ENCODE measurements around the gene NUBPL.
A peak's percentile ranks its signal among the peaks of the same experiment; 100 is the strongest.

Gene NUBPL

GRCh38 chr14:31556191-31556590 lies 5.0 kb upstream of the NUBPL start:
- no peak for DNase-seq (ENCODE audit: extremely low read depth, low read depth)
- no peak overlapping the region for H3K4me3 ChIP-seq (replicated peaks; ENCODE audit: low read depth, low read length)
- no peak for TF ChIP-seq CTCF (IDR thresholded peaks at IDR 0.05; ENCODE audit: low read depth, low read length, missing control alignments)

GRCh38 chr14:31559939-31560338 lies 1.3 kb upstream of the NUBPL start:
- H3K4me3 ChIP-seq (replicated peaks; ENCODE audit: low read depth, low read length) = no peak overlapping the region

GRCh38 chr14:31560759-31561154 lies 447 bp upstream of the NUBPL start:
- peak overlapping the region; percentile 85 for H3K4me3 ChIP-seq (replicated peaks; ENCODE audit: low read depth, low read length)
- no peak for DNase-seq (ENCODE audit: extremely low read depth, low read depth)
- TF ChIP-seq CTCF (IDR thresholded peaks at IDR 0.05; ENCODE audit: low read depth, low read length, missing control alignments) = no peak

More at GRCh38 chr14:31559939-31560338, 1.3 kb upstream of the NUBPL start:
- no peak for TF ChIP-seq CTCF (IDR thresholded peaks at IDR 0.05; ENCODE audit: low read depth, low read length, missing control alignments)
- no peak for DNase-seq (ENCODE audit: extremely low read depth, low read depth)

GRCh38 chr14:31564194-31564593 lies 3.0 kb downstream of the NUBPL start:
- no peak for TF ChIP-seq CTCF (IDR thresholded peaks at IDR 0.05; ENCODE audit: low read depth, low read length, missing control alignments)
- no peak overlapping the region for H3K4me3 ChIP-seq (replicated peaks; ENCODE audit: low read depth, low read length)

GRCh38 chr14:31566456-31566855 lies 5.3 kb downstream of the NUBPL start:
- H3K4me3 ChIP-seq (replicated peaks; ENCODE audit: low read depth, low read length) = no peak overlapping the region
- no peak for DNase-seq (ENCODE audit: extremely low read depth, low read depth)

More at GRCh38 chr14:31564194-31564593, 3.0 kb downstream of the NUBPL start:
- no peak for DNase-seq (ENCODE audit: extremely low read depth, low read depth)

GRCh38 chr14:31567655-31568054 lies 6.5 kb downstream of the NUBPL start:
- H3K4me3 ChIP-seq (replicated peaks; ENCODE audit: low read depth, low read length) = no peak overlapping the region
- DNase-seq (ENCODE audit: extremely low read depth, low read depth) = no peak
- TF ChIP-seq CTCF (IDR thresholded peaks at IDR 0.05; ENCODE audit: low read depth, low read length, missing control alignments) = no peak

More at GRCh38 chr14:31566456-31566855, 5.3 kb downstream of the NUBPL start:
- TF ChIP-seq CTCF (IDR thresholded peaks at IDR 0.05; ENCODE audit: low read depth, low read length, missing control alignments) = no peak

GRCh38 chr14:31568161-31568560 lies 7.0 kb downstream of the NUBPL start:
- H3K4me3 ChIP-seq (replicated peaks; ENCODE audit: low read depth, low read length) = no peak overlapping the region
- no peak for DNase-seq (ENCODE audit: extremely low read depth, low read depth)
- no peak for TF ChIP-seq CTCF (IDR thresholded peaks at IDR 0.05; ENCODE audit: low read depth, low read length, missing control alignments)
